GM19395 (cell line): ENCODE measurements around the gene MDM1.
A peak's percentile ranks its signal among the peaks of the same experiment; 100 is the strongest.

Source experiments
- ATAC-seq: cut with Tn5 transposase; IDR thresholded peaks from one replicate; pipeline ENCODE4 v1.9.1; 2021; ENCODE audit warnings: mild to moderate bottlenecking, moderate library complexity; ENCODE audit not compliant: unreplicated experiment

The MDM1 gene

GRCh38 chr12:68331869-68332727 is at the start of gene MDM1:
Gene MDM1 (minus strand): TSS chr12:68332362. CDS start chr12:68332245, 117 bp downstream.
- ATAC-seq = peak; percentile 99

GRCh38 chr12:68381476-68382219 is 49.5 kb upstream of the MDM1 start:
- no peak for ATAC-seq

GRCh38 chr12:68378872-68379606 is 46.9 kb upstream of the MDM1 start:
- ATAC-seq = no peak

GRCh38 chr12:68377881-68378280 is 45.7 kb upstream of the MDM1 start:
- ATAC-seq = no peak

- ATAC-seq = no peak
These were observed 44.7 kb upstream of the MDM1 start for GRCh38 chr12:68376901-68377300.

GRCh38 chr12:68375756-68376695 is 43.9 kb upstream of the MDM1 start:
- ATAC-seq = no peak

- ATAC-seq = peak; percentile 97
These were observed 42.3 kb upstream of the MDM1 start for GRCh38 chr12:68374307-68374982.

- no peak for ATAC-seq
These were observed 38.5 kb upstream of the MDM1 start for GRCh38 chr12:68370667-68371066.

- ATAC-seq = no peak
These were observed 37.9 kb upstream of the MDM1 start for GRCh38 chr12:68370006-68370590.

- ATAC-seq = no peak
These were observed 36.2 kb upstream of the MDM1 start for GRCh38 chr12:68368327-68368726.

- no peak for ATAC-seq
These were observed 35.7 kb upstream of the MDM1 start for GRCh38 chr12:68367903-68368302.

- ATAC-seq = no peak
These were observed 35.0 kb upstream of the MDM1 start for GRCh38 chr12:68367116-68367515.

GRCh38 chr12:68364893-68365725 is 32.9 kb upstream of the MDM1 start:
- peak; percentile 91 for ATAC-seq

- ATAC-seq = no peak
These were observed 32.2 kb upstream of the MDM1 start for GRCh38 chr12:68364328-68364727.

GRCh38 chr12:68361953-68362352 is 29.8 kb upstream of the MDM1 start:
- no peak for ATAC-seq

GRCh38 chr12:68359674-68360073 is 27.5 kb upstream of the MDM1 start:
- no peak for ATAC-seq

- peak; percentile 77 for ATAC-seq
These were observed 26.6 kb upstream of the MDM1 start for GRCh38 chr12:68358532-68359485.
